Tibial artery (tissue), 4 donors: ENCODE measurements around the gene ATP6V0A4.

ENCODE experiments used
- DNase-seq, 2 donors: peaks; one replicate each; pipeline ENCODE4 v3.0.0-alpha.2; 2019
- H3K27ac ChIP-seq, 2 donors: fragments of 200-600 bp; sonication (generic) in 1 of 2; 1 replicate in 1 of 2; 2 replicates in 1 of 2; pipeline ENCODE4 v1.5.1; 2018 to 2019; ENCODE audit warnings: mild to moderate bottlenecking in 1 of 2
- H3K27me3 ChIP-seq, 2 donors: fragments of 200-600 bp; sonication (generic) in 1 of 2; one replicate each; pipeline versions ENCODE4 v1.5.1 to v1.6.0; 2016 to 2019
- H3K36me3 ChIP-seq, 3 donors: fragments of 200-600 bp; sonication (generic) in 2 of 3; one replicate each; pipeline ENCODE4 v1.5.1; 2016 to 2019; ENCODE audit warnings: mild to moderate bottlenecking in 2 of 3
- H3K4me1 ChIP-seq, 4 donors: fragments of 200-600 bp; sonication (generic) in 2 of 4; 1 replicate in 3 of 4; 2 replicates in 1 of 4; pipeline ENCODE4 v1.5.1; 2016 to 2019
- H3K4me3 ChIP-seq, 2 donors: fragments of 200-600 bp; sonication (generic) in 1 of 2; 1 replicate in 1 of 2; 2 replicates in 1 of 2; pipeline ENCODE4 v1.5.1; 2018 to 2019; ENCODE audit warnings: mild to moderate bottlenecking in 2 of 2
- H3K9me3 ChIP-seq, 3 donors: fragments of 200-600 bp; sonication (generic) in 1 of 3; one replicate each; pipeline ENCODE4 v1.5.1; 2016 to 2019
- intact Hi-C: fragments of 100-400 bp; cut with DNase I; formaldehyde crosslinking; loops from one replicate; pipeline ENCODE4 v1.15.0; 2023; ENCODE audit warnings: low total_unique reads
- TF ChIP-seq, protein P1 (sequence below), 2 experiments: fragments of 200-600 bp in 1 of 2; fragments of 450-650 bp in 1 of 2; IDR thresholded peaks; one replicate each; pipeline ENCODE4 v1.5.1; 2017 to 2019; ENCODE audit warnings: antibody characterized with exemption in 2 of 2, mild to moderate bottlenecking in 1 of 2, moderate library complexity in 1 of 2

ATP6V0A4 gene

DNA sequence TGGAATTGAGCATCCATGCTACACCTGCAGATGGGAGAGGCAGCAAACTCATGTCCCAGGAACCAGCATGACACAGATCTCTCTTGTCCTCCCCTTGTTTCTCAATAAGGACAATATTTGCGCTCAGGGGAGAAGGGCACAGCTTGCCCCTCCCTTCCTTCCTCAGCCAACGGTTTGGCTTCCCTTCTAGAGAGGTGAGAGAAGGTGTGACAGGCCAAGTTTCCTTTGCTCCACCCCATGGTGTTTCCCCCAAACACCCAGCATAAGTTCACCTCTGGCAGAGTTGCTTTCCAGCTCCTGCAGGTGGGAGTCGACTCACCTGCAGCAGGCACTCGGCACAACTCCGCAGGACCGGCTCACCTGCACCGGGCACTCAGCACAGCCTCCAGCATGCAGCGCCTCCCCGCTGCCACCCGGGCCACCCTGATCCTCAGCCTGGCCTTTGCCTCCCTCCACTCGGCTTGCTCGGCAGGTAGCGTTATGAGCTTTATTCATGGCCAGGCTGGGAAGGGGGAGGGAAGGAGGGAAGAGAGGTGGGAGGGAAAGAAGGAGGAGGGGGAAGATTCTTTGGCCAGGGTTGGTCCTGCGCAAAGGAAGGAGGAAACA is at the start of gene ATP6V0A4, which contains the start of gene TMEM213:
Gene ATP6V0A4 (minus strand): TSS at position 482 of the 606 bp plus-strand sequence. CDS start 26,949 bp downstream, outside the sequence.
Gene TMEM213 (plus strand): TSS at position 280 of the 606 bp plus-strand sequence. CDS start 111 bp downstream, at position 391.
- TF ChIP-seq, protein P1, sequence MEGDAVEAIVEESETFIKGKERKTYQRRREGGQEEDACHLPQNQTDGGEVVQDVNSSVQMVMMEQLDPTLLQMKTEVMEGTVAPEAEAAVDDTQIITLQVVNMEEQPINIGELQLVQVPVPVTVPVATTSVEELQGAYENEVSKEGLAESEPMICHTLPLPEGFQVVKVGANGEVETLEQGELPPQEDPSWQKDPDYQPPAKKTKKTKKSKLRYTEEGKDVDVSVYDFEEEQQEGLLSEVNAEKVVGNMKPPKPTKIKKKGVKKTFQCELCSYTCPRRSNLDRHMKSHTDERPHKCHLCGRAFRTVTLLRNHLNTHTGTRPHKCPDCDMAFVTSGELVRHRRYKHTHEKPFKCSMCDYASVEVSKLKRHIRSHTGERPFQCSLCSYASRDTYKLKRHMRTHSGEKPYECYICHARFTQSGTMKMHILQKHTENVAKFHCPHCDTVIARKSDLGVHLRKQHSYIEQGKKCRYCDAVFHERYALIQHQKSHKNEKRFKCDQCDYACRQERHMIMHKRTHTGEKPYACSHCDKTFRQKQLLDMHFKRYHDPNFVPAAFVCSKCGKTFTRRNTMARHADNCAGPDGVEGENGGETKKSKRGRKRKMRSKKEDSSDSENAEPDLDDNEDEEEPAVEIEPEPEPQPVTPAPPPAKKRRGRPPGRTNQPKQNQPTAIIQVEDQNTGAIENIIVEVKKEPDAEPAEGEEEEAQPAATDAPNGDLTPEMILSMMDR (IDR thresholded peaks at IDR 0.05) = no peak
- peaks cover 0 to 7% of the 10 kb centered on the region in 2 donors for H3K27me3 ChIP-seq
- no peak within 1 kb of the TSS for H3K4me3 ChIP-seq
- H3K9me3 ChIP-seq = no peaks in the 10 kb centered on the region
- DNase-seq = no peak
- intact Hi-C loops = no loop called here
- H3K36me3 ChIP-seq = no peaks in the 10 kb centered on the region
- no peaks in the 10 kb centered on the region for H3K4me1 ChIP-seq
- no peak within 1 kb of the TSS for H3K27ac ChIP-seq

DNA sequence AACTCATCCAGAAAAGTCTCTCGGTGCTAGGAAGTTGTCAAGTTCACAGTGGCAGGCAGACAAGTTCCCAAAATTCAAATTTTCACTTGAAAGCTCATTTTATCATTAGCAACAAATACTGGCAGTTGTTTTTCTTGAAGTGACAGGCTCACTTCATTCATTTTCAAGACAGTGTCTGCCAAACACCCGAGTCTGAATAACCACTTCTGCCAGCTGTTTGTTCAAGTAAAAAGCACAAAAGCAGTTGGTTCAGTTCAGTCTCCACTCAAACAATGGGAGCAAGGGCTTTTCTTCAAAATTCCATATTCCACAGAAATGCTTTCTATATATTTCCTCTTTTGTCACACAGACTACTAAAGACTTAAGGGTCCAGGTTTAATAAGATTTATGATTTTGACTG is 47.7 kb upstream of the ATP6V0A4 start:
- no peak for DNase-seq
- Histone ChIP-seq H3K36me3 (no peaks in the 10 kb centered on the region), H3K4me1 (no peaks in the 10 kb centered on the region), H3K4me3 (no peak overlapping the region), H3K27me3 (no peaks in the 10 kb centered on the region), H3K27ac (no peak overlapping the region), H3K9me3 (no peaks in the 10 kb centered on the region)
- TF ChIP-seq, protein P1 (IDR thresholded peaks at IDR 0.05) = no peak
- intact Hi-C loops = no loop called here

DNA sequence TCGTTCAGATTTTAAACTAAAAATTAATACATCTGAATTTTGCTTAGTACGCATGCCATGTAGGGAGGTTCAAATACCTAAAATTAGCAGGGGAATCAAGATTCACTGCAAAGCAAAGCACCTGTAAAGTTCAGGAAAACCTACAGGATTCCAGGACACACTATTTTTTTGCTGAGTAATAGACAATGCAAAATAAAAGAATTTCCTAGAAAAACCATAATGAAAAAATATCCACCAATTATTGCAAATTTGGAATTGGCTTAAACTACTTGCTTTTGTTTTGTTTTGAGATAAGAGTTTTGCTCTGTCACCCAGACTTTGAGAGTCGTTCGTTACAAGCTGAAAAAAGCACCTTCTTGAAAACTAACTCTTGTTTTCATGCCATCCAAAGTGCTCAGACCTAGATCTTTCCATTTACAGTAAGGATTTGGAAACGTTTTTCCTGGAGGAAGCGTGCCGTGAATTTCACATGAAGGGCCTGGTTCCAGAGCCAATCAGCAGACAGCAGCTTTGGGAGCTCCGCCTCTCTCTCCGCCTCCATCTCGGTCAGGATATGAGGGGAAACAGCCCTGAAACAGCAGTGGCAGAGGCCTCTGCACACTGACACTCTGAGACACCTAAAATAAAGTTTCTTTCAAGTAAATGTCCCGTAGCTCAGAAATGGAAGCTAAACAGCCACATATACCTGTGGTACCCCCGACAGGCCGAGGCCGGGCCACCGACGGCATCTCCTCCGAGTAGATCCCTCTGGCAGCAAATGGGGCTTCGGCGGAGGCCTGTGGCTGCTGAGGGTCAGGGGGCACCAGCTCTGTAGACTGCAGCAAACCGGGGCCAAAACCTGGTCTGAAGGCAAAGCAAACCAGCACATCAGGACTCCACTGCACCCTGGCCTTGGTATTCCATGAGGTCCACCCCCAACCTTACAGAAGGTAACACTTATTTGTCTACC is 45.9 kb upstream of the ATP6V0A4 start:
- intact Hi-C loops = no loop called here

DNA sequence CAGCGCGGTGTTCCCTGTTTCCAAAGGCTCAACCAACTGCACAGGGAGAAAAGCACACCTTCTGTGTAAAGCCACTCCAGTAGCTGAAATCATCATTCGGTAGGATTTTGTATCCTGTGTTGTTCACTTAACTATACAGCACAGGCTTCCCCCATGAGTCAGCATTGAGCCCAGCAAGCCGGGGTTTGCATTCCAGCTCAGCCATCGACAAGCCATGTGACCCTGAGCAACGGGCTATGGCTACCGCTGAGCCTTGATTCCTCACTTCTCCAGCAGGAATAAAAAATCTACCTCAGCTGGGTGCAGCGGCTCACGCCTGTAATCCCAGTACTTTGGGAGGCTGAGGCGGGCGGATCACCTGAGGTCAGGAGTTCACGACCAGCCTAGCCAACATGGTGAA is 44.1 kb upstream of the ATP6V0A4 start:
- no peak for DNase-seq
- no peaks in the 10 kb centered on the region for H3K27me3 ChIP-seq
- no peak overlapping the region for H3K4me3 ChIP-seq
- H3K36me3 ChIP-seq = no peaks in the 10 kb centered on the region
- H3K27ac ChIP-seq = no peak overlapping the region
- TF ChIP-seq, protein P1 (IDR thresholded peaks at IDR 0.05) = no peak
- no peaks in the 10 kb centered on the region for H3K4me1 ChIP-seq
- no peaks in the 10 kb centered on the region for H3K9me3 ChIP-seq
- intact Hi-C loops = no loop called here

More for the DNA sequence above, 45.9 kb upstream of the ATP6V0A4 start:
- Histone ChIP-seq H3K36me3 (no peaks in the 10 kb centered on the region), H3K4me3 (no peak overlapping the region), H3K4me1 (no peaks in the 10 kb centered on the region), H3K27me3 (no peaks in the 10 kb centered on the region), H3K27ac (no peak overlapping the region), H3K9me3 (no peaks in the 10 kb centered on the region)
- TF ChIP-seq, protein P1 (IDR thresholded peaks at IDR 0.05) = no peak
- DNase-seq = no peak

DNA sequence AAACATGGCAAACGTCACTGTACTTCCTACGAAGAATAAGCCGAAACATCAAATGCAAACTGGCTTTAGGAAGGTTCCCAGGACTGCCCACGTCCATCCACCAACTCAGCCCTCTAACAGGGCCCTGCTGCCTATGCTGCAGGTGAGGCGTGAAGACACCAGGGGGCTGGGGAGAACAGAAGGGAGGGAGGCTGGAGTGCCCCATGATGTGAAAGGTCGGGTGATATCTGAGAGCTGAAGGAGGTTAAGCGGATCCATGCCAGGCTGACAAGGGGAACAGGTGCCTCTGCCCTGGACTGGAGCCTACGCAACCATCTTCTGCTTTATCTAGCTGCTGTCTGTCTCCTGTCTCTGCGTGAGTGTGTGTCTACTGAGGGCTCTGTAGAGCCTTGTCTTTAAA is 40.2 kb upstream of the ATP6V0A4 start:
- Histone ChIP-seq H3K27ac (no peak overlapping the region), H3K4me1 (no peaks in the 10 kb centered on the region), H3K9me3 (no peaks in the 10 kb centered on the region), H3K27me3 (no peaks in the 10 kb centered on the region), H3K4me3 (no peak overlapping the region), H3K36me3 (no peaks in the 10 kb centered on the region)
- intact Hi-C loops = no loop called here
- TF ChIP-seq, protein P1 (IDR thresholded peaks at IDR 0.05) = no peak
- DNase-seq = no peak
